Measurements from ENCODE around the gene PRSS36. TPM values are rescaled to one million over a fixed set of nuclear protein-coding genes. Genes with fewer than 3 reads are reported as not detected.
"Not testable (repeated sequence)": the region's sequence is repeated elsewhere in the genome, so short reads cannot be mapped to it uniquely, and the experiment has no call there.

PRSS36 gene
- total RNA-seq: 1.4 TPM
- long read RNA-seq, partial matches to known transcripts: 1 of 3 reads
- long read RNA-seq, other reads (novel, unspliced or antisense): 2 of 3 reads

DNA sequence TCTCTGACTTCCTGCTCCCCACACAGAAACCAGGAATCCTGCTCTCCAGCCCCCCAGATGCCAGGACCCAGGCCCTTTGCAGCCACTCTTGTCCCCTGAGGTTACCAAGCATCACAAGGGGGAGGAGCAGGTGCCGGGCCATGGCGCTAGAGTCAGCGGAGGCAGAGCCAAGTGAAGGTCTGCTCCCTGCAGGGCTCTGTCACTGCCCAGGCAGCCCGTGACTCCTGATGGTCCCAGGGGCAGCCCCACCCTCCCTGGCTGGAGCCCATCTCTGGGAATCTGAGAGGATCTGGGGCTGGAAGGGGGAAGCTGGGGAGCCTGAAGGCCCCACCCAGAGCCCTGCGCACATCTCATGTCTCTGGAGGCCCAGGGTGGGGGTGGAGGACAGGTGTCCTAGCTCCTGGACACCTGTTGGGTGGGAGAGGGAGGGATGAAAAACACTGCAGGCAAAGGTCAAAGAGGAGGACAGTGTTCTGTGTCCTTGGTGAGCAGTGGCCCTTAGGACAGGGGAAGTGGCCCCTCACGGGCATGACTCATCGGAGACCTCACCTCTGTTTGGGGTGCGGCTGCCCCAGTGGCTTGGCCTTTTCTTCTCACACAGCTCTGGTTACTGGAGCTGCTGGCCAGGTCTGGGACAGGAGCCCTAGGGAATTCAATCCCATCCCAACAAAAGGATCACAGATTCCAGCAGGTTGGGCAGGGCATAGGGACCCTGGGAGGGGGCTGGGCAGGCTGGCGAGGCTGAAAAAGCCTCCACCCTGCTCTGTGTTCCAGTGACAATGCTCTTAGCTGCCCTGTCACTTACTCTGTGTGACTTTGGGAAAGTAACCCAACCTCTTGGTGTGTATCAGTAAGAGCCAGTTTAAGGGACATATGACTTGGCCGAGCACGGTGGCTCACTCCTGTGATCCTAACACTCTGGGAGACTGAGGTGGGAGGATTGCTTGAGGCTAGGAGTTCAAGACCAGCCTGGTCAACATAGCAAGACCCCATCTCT is at the start of gene PRSS36:
Gene PRSS36 (minus strand): TSS at position 173 of the 997 bp plus-strand sequence. CDS start 31 bp downstream, at position 142.
- peak within 1 kb of the TSS; percentile 23 for H3K27ac ChIP-seq (replicated peaks)
- no peak for DNase-seq
- H3K4me1 ChIP-seq: peaks cover 4% of the 10 kb centered on the region
- intact Hi-C loops (cut with micrococcal nuclease): loop anchor here (10.0 kb wide), 1 partner anchor 165 kb away; the partner anchor contains the start of gene HSD3B7
- peak within 1 kb of the TSS; percentile 5 for H3K4me3 ChIP-seq
- TF ChIP-seq, protein P1, sequence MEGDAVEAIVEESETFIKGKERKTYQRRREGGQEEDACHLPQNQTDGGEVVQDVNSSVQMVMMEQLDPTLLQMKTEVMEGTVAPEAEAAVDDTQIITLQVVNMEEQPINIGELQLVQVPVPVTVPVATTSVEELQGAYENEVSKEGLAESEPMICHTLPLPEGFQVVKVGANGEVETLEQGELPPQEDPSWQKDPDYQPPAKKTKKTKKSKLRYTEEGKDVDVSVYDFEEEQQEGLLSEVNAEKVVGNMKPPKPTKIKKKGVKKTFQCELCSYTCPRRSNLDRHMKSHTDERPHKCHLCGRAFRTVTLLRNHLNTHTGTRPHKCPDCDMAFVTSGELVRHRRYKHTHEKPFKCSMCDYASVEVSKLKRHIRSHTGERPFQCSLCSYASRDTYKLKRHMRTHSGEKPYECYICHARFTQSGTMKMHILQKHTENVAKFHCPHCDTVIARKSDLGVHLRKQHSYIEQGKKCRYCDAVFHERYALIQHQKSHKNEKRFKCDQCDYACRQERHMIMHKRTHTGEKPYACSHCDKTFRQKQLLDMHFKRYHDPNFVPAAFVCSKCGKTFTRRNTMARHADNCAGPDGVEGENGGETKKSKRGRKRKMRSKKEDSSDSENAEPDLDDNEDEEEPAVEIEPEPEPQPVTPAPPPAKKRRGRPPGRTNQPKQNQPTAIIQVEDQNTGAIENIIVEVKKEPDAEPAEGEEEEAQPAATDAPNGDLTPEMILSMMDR (IDR thresholded peaks at IDR 0.05; ENCODE audit: borderline replicate concordance): no peak
- H3K9me3 ChIP-seq (replicated peaks): no peaks in the 10 kb centered on the region
- H3K36me3 ChIP-seq: no peaks in the 10 kb centered on the region
- peaks cover 27% of the 10 kb centered on the region for H3K27me3 ChIP-seq (ENCODE audit: low read depth)

DNA sequence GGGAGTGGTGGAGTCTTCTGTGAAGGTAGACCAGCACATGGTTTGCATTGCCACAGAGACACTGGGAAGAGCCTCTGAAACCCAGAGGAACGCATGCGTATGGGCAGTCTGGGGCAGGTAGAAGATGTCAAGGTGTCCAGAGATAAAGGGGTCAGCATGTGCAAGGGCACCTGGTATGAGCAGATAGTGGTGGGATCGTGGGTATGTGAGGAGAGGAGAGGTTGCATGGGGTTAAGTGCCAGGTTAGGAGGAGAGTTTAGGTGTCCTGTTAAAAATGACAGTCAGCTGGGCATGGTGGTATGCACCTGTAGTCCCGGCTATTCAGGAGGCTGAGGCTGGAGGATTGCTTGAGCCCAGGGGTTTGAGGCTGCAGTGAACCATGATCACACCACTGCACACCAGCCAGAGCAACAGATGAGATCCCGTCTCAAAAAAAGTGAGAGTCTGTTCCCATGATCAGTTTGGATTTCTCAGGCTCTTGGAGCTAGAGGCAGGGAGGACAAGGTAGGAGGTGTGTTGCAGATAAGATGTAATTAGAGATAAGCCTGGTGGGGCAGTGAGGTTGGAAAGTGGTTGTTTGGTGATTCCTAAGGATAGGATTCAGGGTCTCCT is 49.7 kb upstream of the PRSS36 start:
- intact Hi-C loops (cut with micrococcal nuclease): no loop called here
- Histone ChIP-seq H3K9me3 (replicated peaks) (no peaks in the 10 kb centered on the region), H3K4me3 (no peak overlapping the region), H3K4me1 (peaks cover 33% of the 10 kb centered on the region), H3K36me3 (peaks cover 28% of the 10 kb centered on the region), H3K27me3 (ENCODE audit: low read depth) (no peaks in the 10 kb centered on the region), H3K27ac (replicated peaks) (no peak overlapping the region)
- TF ChIP-seq, protein P1 (IDR thresholded peaks at IDR 0.05; ENCODE audit: borderline replicate concordance): no peak
- no peak for DNase-seq

DNA sequence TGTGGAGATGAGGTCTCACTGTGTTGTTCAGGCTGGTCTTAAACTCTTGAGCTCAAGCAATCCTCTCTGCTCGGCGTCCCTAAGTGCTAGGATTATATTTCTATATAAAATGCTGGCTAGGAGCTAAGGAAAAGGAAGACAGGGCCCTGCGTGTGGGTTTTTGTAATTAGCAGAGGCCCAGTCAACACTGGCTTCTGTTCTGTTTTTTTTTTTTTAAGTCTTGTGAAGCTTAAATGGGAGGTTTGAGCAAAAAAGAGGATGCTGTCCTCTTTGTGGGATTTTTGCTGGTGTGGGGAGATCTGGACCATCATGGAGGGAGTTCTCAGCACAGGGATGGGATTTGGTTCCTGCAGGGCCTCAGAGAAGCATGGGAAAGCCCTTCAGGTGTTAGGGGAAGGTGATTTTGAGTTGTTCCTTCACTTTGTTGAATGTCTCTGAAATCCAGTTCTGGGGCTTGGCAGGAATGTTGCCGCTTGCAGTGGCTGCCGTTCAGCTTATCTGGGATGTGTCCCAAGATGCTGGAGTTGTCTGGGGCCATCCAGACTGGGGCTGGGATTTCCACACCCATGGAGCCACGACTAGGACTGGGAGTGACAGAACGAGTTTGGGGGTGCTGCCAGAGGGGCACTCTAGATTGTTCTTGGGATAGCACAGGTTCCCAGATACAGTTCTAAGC is 48.5 kb upstream of the PRSS36 start:
- no peak for DNase-seq
- no peak overlapping the region for H3K27ac ChIP-seq (replicated peaks)
- no peaks in the 10 kb centered on the region for H3K27me3 ChIP-seq (ENCODE audit: low read depth)
- H3K9me3 ChIP-seq (replicated peaks): no peaks in the 10 kb centered on the region
- intact Hi-C loops (cut with micrococcal nuclease): no loop called here
- peaks cover 30% of the 10 kb centered on the region for H3K4me1 ChIP-seq
- H3K4me3 ChIP-seq: no peak overlapping the region
- TF ChIP-seq, protein P1 (IDR thresholded peaks at IDR 0.05; ENCODE audit: borderline replicate concordance): no peak
- H3K36me3 ChIP-seq: peaks cover 40% of the 10 kb centered on the region

DNA sequence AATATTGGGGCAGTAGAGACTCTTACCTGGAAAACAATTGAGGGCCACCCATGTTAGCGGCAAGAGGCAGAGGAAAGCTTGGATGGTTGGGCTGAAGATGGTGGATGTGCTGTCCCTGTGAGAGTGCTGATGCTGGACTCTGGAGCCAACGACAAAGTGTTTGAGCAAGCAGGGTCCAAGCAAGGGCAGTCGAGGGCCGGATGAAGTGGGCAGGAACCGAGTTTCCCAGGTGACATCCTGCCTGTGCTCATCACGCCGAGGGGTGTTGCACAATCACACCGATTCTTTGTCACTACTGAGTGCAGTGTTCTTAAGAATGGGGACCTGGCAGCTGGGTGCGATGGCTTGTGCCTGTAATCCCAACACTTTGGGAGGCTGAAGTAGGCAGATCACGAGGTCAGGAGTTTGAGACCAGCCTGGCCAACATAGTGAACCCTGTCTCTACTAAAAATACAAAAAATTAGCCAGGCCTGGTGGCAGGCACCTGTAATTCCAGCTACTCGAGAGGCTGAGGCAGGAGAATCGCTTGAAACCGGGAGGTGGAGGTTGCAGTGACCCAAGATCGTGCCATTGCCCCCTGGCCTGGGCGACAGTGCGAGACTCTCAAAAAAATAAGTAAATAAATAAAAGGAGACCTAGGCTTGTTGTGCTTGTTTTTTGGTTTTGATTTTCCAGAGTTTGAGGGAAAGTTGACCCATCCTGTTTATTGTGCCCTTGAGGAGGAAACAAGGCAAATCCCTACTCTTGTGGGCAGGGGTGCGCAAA is 46.6 kb upstream of the PRSS36 start:
- Histone ChIP-seq H3K27me3 (ENCODE audit: low read depth) (no peaks in the 10 kb centered on the region), H3K36me3 (peaks cover 59% of the 10 kb centered on the region), H3K4me1 (peaks cover 11% of the 10 kb centered on the region), H3K4me3 (no peak overlapping the region), H3K9me3 (replicated peaks) (no peaks in the 10 kb centered on the region), H3K27ac (replicated peaks) (no peak overlapping the region)
- TF ChIP-seq, protein P1 (IDR thresholded peaks at IDR 0.05; ENCODE audit: borderline replicate concordance): no peak
- DNase-seq: no peak
- intact Hi-C loops (cut with micrococcal nuclease): no loop called here

DNA sequence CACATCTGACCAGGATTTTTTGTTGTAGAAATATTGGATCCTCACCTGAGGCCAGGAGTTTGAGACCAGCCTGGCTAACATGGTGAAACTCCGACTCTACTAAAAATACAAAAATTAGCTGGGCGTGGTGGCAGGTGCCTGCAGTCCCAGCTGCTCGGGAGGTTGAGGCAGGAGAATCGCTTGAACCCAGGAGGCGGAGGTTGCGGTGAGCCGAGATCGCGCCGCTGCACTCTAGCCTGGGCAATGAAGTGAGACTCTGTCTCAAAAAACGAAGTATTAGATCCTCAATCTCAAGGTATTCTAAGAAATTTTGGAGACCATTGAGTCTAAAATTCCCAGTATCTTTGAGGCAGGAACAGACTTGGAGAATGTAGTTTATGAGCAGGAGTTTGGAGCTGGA is 46.0 kb upstream of the PRSS36 start:
- peaks cover 65% of the 10 kb centered on the region for H3K36me3 ChIP-seq
- H3K27me3 ChIP-seq (ENCODE audit: low read depth); intact Hi-C loops (cut with micrococcal nuclease); DNase-seq; H3K9me3 ChIP-seq (replicated peaks); H3K4me3 ChIP-seq; H3K27ac ChIP-seq (replicated peaks); H3K4me1 ChIP-seq: not testable (repeated sequence)
